Esophagus squamous epithelium (tissue), 4 donors: ENCODE measurements around the gene ZNF407.

Source experiments
- CTCF ChIP-seq, 6 experiments: fragments of 450-650 bp in 4 of 6; fragments of 200-600 bp in 2 of 6; sonication (generic) in 2 of 6; IDR thresholded peaks; one replicate each; pipeline ENCODE4 v1.5.1; 2016 to 2019; ENCODE audit warnings: antibody characterized with exemption in 6 of 6, mild to moderate bottlenecking in 4 of 6, moderate library complexity in 4 of 6
- POLR2A ChIP-seq, 4 donors: fragments of 450-650 bp; IDR thresholded peaks; one replicate each; pipeline ENCODE4 v1.6.1; 2017; ENCODE audit warnings: antibody characterized with exemption in 4 of 4, mild to moderate bottlenecking in 4 of 4, moderate library complexity in 3 of 4

GRCh38 chr18:74661008-74661407 is 63.3 kb downstream of the ZNF407 start:
- TF ChIP-seq CTCF (IDR thresholded peaks at IDR 0.05) (no peak), POLR2A (IDR thresholded peaks at IDR 0.05) (no peak)
